GM12878 (cell line): ENCODE data around the gene NUP85. TPM values are rescaled to one million over a fixed set of nuclear protein-coding genes. Genes with fewer than 3 reads are reported as not detected.
A peak's percentile ranks its signal among the peaks of the same experiment; 100 is the strongest.

Source experiments
- ASH2L ChIP-seq: fragments of 300-600, 200-600 bp; sonication (generic); IDR thresholded peaks from 2 replicates; pipeline ENCODE4 v1.6.1; 2017; ENCODE audit warnings: low read depth, mild to moderate bottlenecking, borderline replicate concordance
- ATF7 ChIP-seq: fragments of 450-650 bp; IDR thresholded peaks from 2 replicates; pipeline ENCODE4 v1.6.1; 2016; ENCODE audit warnings: low read depth, mild to moderate bottlenecking
- BRCA1 ChIP-seq: IDR thresholded peaks from 2 replicates; pipeline ENCODE4 v1.6.1; 2011; ENCODE audit warnings: low read depth, low read length, improper control_type of control experiment
- CBX5 ChIP-seq: sonication (generic); IDR thresholded peaks from 2 replicates; pipeline ENCODE4 v1.6.1; 2016; ENCODE audit warnings: low read depth, moderate library complexity, mild to moderate bottlenecking, inconsistent platforms
- CHD2 ChIP-seq: IDR thresholded peaks from 2 replicates; pipeline ENCODE4 v1.6.1; 2011; ENCODE audit warnings: low read depth, low read length, improper control_type of control experiment, borderline replicate concordance
- ELK1 ChIP-seq: IDR thresholded peaks from 2 replicates; pipeline ENCODE4 v1.6.1; 2012; ENCODE audit warnings: low read depth, low read length, improper control_type of control experiment
- ESRRA ChIP-seq: IDR thresholded peaks from 2 replicates; pipeline ENCODE4 v1.6.1; 2012; ENCODE audit warnings: mild to moderate bottlenecking, low read length, improper control_type of control experiment
- GATAD2B ChIP-seq: fragments of 450-650 bp; conservative IDR thresholded peaks from 2 replicates; pipeline ENCODE4 v1.6.1; 2017; ENCODE audit warnings: low read depth, mild to moderate bottlenecking, moderate library complexity
- MAX ChIP-seq: IDR thresholded peaks from 2 replicates; pipeline ENCODE4 v1.6.1; 2012; ENCODE audit warnings: low read depth, low read length, improper control_type of control experiment
- MEF2B ChIP-seq: fragments of 450-650 bp; IDR thresholded peaks from 2 replicates; pipeline ENCODE4 v1.6.1; 2018; ENCODE audit warnings: mild to moderate bottlenecking, moderate library complexity; ENCODE audit not compliant: partially characterized antibody, poor library complexity, severe bottlenecking
- NBN ChIP-seq: fragments of 450-650 bp; IDR thresholded peaks from 2 replicates; pipeline ENCODE4 v1.6.1; 2016
- NFIC ChIP-seq: IDR thresholded peaks from 2 replicates; pipeline ENCODE4 v1.6.1; 2012; ENCODE audit warnings: low read depth, mild to moderate bottlenecking, inconsistent platforms, low read length, moderate library complexity
- NFXL1 ChIP-seq: fragments of 450-650 bp; IDR thresholded peaks from 2 replicates; pipeline ENCODE4 v1.6.1; 2017; ENCODE audit warnings: antibody characterized with exemption, mild to moderate bottlenecking, borderline replicate concordance
- NKRF ChIP-seq: fragments of 450-650 bp; conservative IDR thresholded peaks from 2 replicates; pipeline ENCODE4 v1.6.1; 2017; ENCODE audit warnings: mild to moderate bottlenecking, moderate library complexity
- PKNOX1 ChIP-seq: fragments of 450-650 bp; IDR thresholded peaks from 2 replicates; pipeline ENCODE4 v1.6.1; 2016; ENCODE audit warnings: mild to moderate bottlenecking
- POLR2AphosphoS2 ChIP-seq: IDR thresholded peaks from 2 replicates; pipeline ENCODE4 v1.6.1; 2011; ENCODE audit warnings: low read depth, mild to moderate bottlenecking, low read length, improper control_type of control experiment, moderate library complexity
- RAD21 ChIP-seq: IDR thresholded peaks from 2 replicates; pipeline ENCODE4 v1.6.1; 2011; ENCODE audit warnings: mild to moderate bottlenecking, low read depth, low read length, moderate library complexity; ENCODE audit not compliant: insufficient read depth
- SMARCA5 ChIP-seq: fragments of 450-650 bp; IDR thresholded peaks from 2 replicates; pipeline ENCODE4 v1.6.1; 2017; ENCODE audit warnings: mild to moderate bottlenecking
- SRF ChIP-seq, 2 experiments: IDR thresholded peaks; 2 replicates each; pipeline ENCODE4 v1.6.1; 2011; ENCODE audit warnings: low read depth in 2 of 2, low read length in 2 of 2, mild to moderate bottlenecking in 1 of 2, moderate library complexity in 1 of 2
- ZBED1 ChIP-seq: IDR thresholded peaks from 2 replicates; pipeline ENCODE4 v1.6.1; 2016; ENCODE audit warnings: borderline replicate concordance
- ZBTB33 ChIP-seq: fragments of 450-650 bp; IDR thresholded peaks from 2 replicates; pipeline ENCODE4 v1.6.1; 2017; ENCODE audit warnings: mild to moderate bottlenecking
- ZNF24 ChIP-seq: fragments of 450-650 bp; IDR thresholded peaks from 2 replicates; pipeline ENCODE4 v1.6.1; 2017; ENCODE audit warnings: antibody characterized with exemption, mild to moderate bottlenecking
- polyA plus RNA-seq, 11 experiments: library from polyadenylated mRNA; depleted of rRNA in 4 of 11; unstranded in 6 of 11; stranded (reverse) in 5 of 11; fragments of >200 nt; fragmentation: Nextera tagmentation in 4 of 11; fragmentation: Illumina TruSeq in 1 of 11; extraction: Ambion mirVana in 4 of 11; extraction: Trizol in 1 of 11; gene quantifications; 1 replicate in 1 of 11; 2 replicates in 10 of 11; pipeline versions ENCODE4 v1.2.1 to v1.2.3, GENCODE V29; 2011 to 2016; ENCODE audit warnings: inconsistent platforms in 2 of 11, missing spikeins in 2 of 11, low read depth in 1 of 11
- total RNA-seq, 4 experiments: library from RNA; depleted of rRNA in 3 of 4; stranded (reverse); fragments of >200 nt in 3 of 4; fragmentation: Illumina TruSeq in 1 of 4; extraction: Trizol in 1 of 4; gene quantifications; 2 replicates each; pipeline versions ENCODE4 v1.2.1 to v1.2.3, GENCODE V29; 2013 to 2021

NUP85 gene
- total and polyA plus RNA-seq, 10 of the 15 experiments (the other 5 are each of a cell fraction or from before 2014, with no cell fraction given), result 54.0 to 135 (median 95.4) TPM

- no peak for TF ChIP-seq PKNOX1
- peak; percentile 96 for TF ChIP-seq SMARCA5
- peak; percentile 91 for TF ChIP-seq GATAD2B
- TF ChIP-seq BRCA1, result no peak
- TF ChIP-seq SRF (IDR thresholded peaks at IDR 0.05; ENCODE audit: low read depth in 2 of 2, low read length in 2 of 2), result peak in 1 of 2 experiments; percentile 75; a peak in 2 of 4 replicates
- 0 out of 2 replicates have a peak, but pooled peaks have one; percentile 23 for TF ChIP-seq POLR2AphosphoS2
- TF ChIP-seq ELK1, result peak; percentile 41; the same call in 1 of the 2 replicates
- TF ChIP-seq ZNF24, result 0 out of 2 replicates have a peak, but pooled peaks have one; percentile 53
- no peak for TF ChIP-seq ZBTB33
- peak; percentile 94 for TF ChIP-seq NKRF
- TF ChIP-seq ASH2L, result no peak
- TF ChIP-seq MAX, result no peak; the same call in 1 of the 2 replicates
- no peak for TF ChIP-seq ATF7
- TF ChIP-seq NFXL1, result no peak
- 0 out of 2 replicates have a peak, but pooled peaks have one; percentile 39 for TF ChIP-seq NBN
- no peak for TF ChIP-seq ESRRA
- no peak for TF ChIP-seq NFIC
- no peak for TF ChIP-seq MEF2B
- TF ChIP-seq CHD2, result 0 out of 2 replicates have a peak, but pooled peaks have one; percentile 30
- TF ChIP-seq RAD21, result peak; percentile 40; the same call in 1 of the 2 replicates
- TF ChIP-seq CBX5, result 0 out of 2 replicates have a peak, but pooled peaks have one; percentile 17
- TF ChIP-seq ZBED1, result no peak; the same call in 1 of the 2 replicates
These were observed 65.9 kb downstream of the NUP85 start (continued) for GRCh38 chr17:75271233-75271954.
